HepG2 (cell line): ENCODE results near the gene OTOP2.

Experiments used
- BRCA1 ChIP-seq: sonication (generic); formaldehyde crosslinking; IDR thresholded peaks from 2 replicates; pipeline ENCODE4 v1.4.0; 2020; ENCODE audit warnings: missing genetic modification reagents
- CTCF ChIP-seq: sonication (generic); formaldehyde crosslinking; IDR thresholded peaks from 2 replicates; pipeline ENCODE4 v1.5.0; 2020; ENCODE audit warnings: mild to moderate bottlenecking, missing genetic modification reagents, moderate library complexity
- HMGXB4 ChIP-seq, 2 experiments: sonication (generic) in 1 of 2; formaldehyde crosslinking in 1 of 2; IDR thresholded peaks; 2 replicates each; pipeline versions ENCODE4 v1.4.0 to v1.6.1; 2018 to 2020; ENCODE audit warnings: missing genetic modification reagents in 2 of 2, borderline replicate concordance in 1 of 2, low read depth in 1 of 2, mild to moderate bottlenecking in 1 of 2, missing biosample characterization in 1 of 2
- ISX ChIP-seq: sonication (generic); formaldehyde crosslinking; conservative IDR thresholded peaks from 2 replicates; pipeline ENCODE4 v1.5.0; 2020; ENCODE audit warnings: missing genetic modification reagents
- KDM5A ChIP-seq: fragments of 200-600 bp; sonication (generic); IDR thresholded peaks from 2 replicates; pipeline ENCODE4 v1.7.0; 2018; ENCODE audit warnings: antibody characterized with exemption, mild to moderate bottlenecking, low read length, borderline replicate concordance
- NCOR1 ChIP-seq: fragments of 200-600 bp; sonication (generic); IDR thresholded peaks from 2 replicates; pipeline ENCODE4 v1.7.0; 2017; ENCODE audit warnings: antibody characterized with exemption, low read length, borderline replicate concordance
- PCBP1 ChIP-seq: fragments of 200-400 bp; formaldehyde crosslinking; IDR thresholded peaks from 2 replicates; pipeline ENCODE4 v1.6.1; 2017; ENCODE audit warnings: mild to moderate bottlenecking, low read depth, low read length, borderline replicate concordance
- POLR2AphosphoS5 ChIP-seq: IDR thresholded peaks from 2 replicates; pipeline ENCODE4 v1.6.1; 2012; ENCODE audit warnings: low read depth, low read length
- REST ChIP-seq, 2 experiments: IDR thresholded peaks; 2 replicates each; pipeline ENCODE4 v1.6.1; 2011 to 2012; ENCODE audit warnings: low read length in 2 of 2, borderline replicate concordance in 1 of 2, low read depth in 1 of 2, mild to moderate bottlenecking in 1 of 2, moderate library complexity in 1 of 2
- USF2 ChIP-seq, 2 experiments: sonication (generic) in 1 of 2; formaldehyde crosslinking in 1 of 2; IDR thresholded peaks; 2 replicates each; pipeline versions ENCODE4 v1.5.1 to v1.6.1; 2011 to 2020; ENCODE audit warnings: borderline replicate concordance in 1 of 2, low read depth in 1 of 2, low read length in 1 of 2, mild to moderate bottlenecking in 1 of 2, missing genetic modification reagents in 1 of 2, moderate library complexity in 1 of 2
- ZNF431 ChIP-seq: sonication (generic); formaldehyde crosslinking; IDR thresholded peaks from 2 replicates; pipeline ENCODE4 v1.9.0; 2022; ENCODE audit warnings: missing genetic modification reagents, low read depth, mild to moderate bottlenecking, borderline replicate concordance
- ZNF446 ChIP-seq: sonication (generic); formaldehyde crosslinking; IDR thresholded peaks from 2 replicates; pipeline ENCODE4 v1.5.0; 2020; ENCODE audit warnings: mild to moderate bottlenecking, missing genetic modification reagents
- ZNF687 ChIP-seq: sonication (generic); formaldehyde crosslinking; IDR thresholded peaks from 2 replicates; pipeline ENCODE4 v1.5.1; 2020; ENCODE audit warnings: mild to moderate bottlenecking, missing genetic modification reagents, moderate library complexity
- ZSCAN20 ChIP-seq: sonication (generic); formaldehyde crosslinking; IDR thresholded peaks from 2 replicates; pipeline ENCODE4 v1.4.0; 2020; ENCODE audit warnings: missing genetic modification reagents, mild to moderate bottlenecking, borderline replicate concordance

- no peak for TF ChIP-seq PCBP1
- TF ChIP-seq NCOR1 = no peak
- no peak for TF ChIP-seq KDM5A
- TF ChIP-seq REST (IDR thresholded peaks at IDR 0.05; ENCODE audit: borderline replicate concordance in 1 of 2, low read depth in 1 of 2, low read length in 2 of 2) = no peak
- TF ChIP-seq HMGXB4 (CRISPR knock-in tag; IDR thresholded peaks at IDR 0.05; ENCODE audit: borderline replicate concordance in 1 of 2, low read depth in 1 of 2) = no peak
- TF ChIP-seq ZNF446 (CRISPR knock-in tag) = no peak
- no peak for TF ChIP-seq ISX (CRISPR knock-in tag)
- TF ChIP-seq POLR2AphosphoS5 = no peak
- TF ChIP-seq ZNF431 (CRISPR knock-in tag) = no peak
- no peak for TF ChIP-seq ZNF687 (CRISPR knock-in tag)
- TF ChIP-seq CTCF (CRISPR knock-in tag) = no peak
- no peak for TF ChIP-seq USF2 (IDR thresholded peaks at IDR 0.05; ENCODE audit: low read depth, low read length)
- no peak for TF ChIP-seq USF2 (CRISPR knock-in tag; IDR thresholded peaks at IDR 0.05; ENCODE audit: borderline replicate concordance)
- TF ChIP-seq BRCA1 (CRISPR knock-in tag) = no peak
- no peak for TF ChIP-seq ZSCAN20 (CRISPR knock-in tag)
Observed at GRCh38 chr17:74916851-74917199, 7.2 kb upstream of the OTOP2 start.
